Right renal pelvis (tissue), 4 donors: ENCODE results near the gene NAV1. TPM values are rescaled to one million over a fixed set of nuclear protein-coding genes. Genes with fewer than 3 reads are reported as not detected.

ENCODE experiments used
- DNase-seq, 4 donors: peaks; one replicate each; pipeline ENCODE4 v3.0.0-alpha.2; 2013; ENCODE audit warnings: low read depth in 4 of 4, low spot score in 3 of 4, missing footprints in 1 of 4
- polyA plus RNA-seq, 4 donors: library from polyadenylated mRNA; unstranded; fragments of 120-200 nt; gene quantifications; one replicate each; pipeline ENCODE4 v1.2.1, GENCODE V29; 2013; ENCODE audit not compliant: insufficient read length in 4 of 4

Gene NAV1
- polyA plus RNA-seq, 4 donors = 18.8 to 20.8 (median 19.1) TPM

GRCh38 chr1:201583663-201584062, 44.7 kb downstream of the NAV1 start:
- DNase-seq = no peak

- peak; percentile 50 to 73 (median 62) for DNase-seq
Observed at GRCh38 chr1:201584471-201585092, 45.7 kb downstream of the NAV1 start.

- DNase-seq = no peak
Observed at GRCh38 chr1:201585093-201585483, 46.2 kb downstream of the NAV1 start.

GRCh38 chr1:201585901-201586300, 47.0 kb downstream of the NAV1 start:
- no peak for DNase-seq

- no peak for DNase-seq
Observed at GRCh38 chr1:201586806-201587205, 47.9 kb downstream of the NAV1 start.

GRCh38 chr1:201587729-201588128, 48.8 kb downstream of the NAV1 start:
- no peak for DNase-seq

Other genes with a start within 250 kb of the NAV1 start
- 10 to 100 TPM; 58.6 to 74.7 (median 59.0) TPM for gene TNNT2, start 161.4 kb upstream of the NAV1 start, polyA plus RNA-seq
- 10 to 100 TPM; 26.8 to 36.9 (median 31.5) TPM for gene LAD1, start 139.8 kb upstream of the NAV1 start, polyA plus RNA-seq
- gene TNNI1, start 117.4 kb upstream of the NAV1 start, polyA plus RNA-seq = 10 to 100 TPM; 46.1 to 70.2 (median 62.8) TPM
- 10 to 100 TPM in 3 of 4 donors, 1 to 10 TPM in 1; 8.8 to 17.1 (median 11.7) TPM for gene PHLDA3, start 69.9 kb upstream of the NAV1 start, polyA plus RNA-seq
- 100 to 1,000 TPM; 137 to 155 (median 150) TPM for gene CSRP1, start 32.0 kb upstream of the NAV1 start, polyA plus RNA-seq